Measurements from ENCODE around the gene ABCC11. TPM values are rescaled to one million over a fixed set of nuclear protein-coding genes. Genes with fewer than 3 reads are reported as not detected.

Gene ABCC11
- total and polyA plus RNA-seq, 2 of the 4 experiments (the other 2 are of a cell fraction): 0.09 to 0.18 TPM

DNA sequence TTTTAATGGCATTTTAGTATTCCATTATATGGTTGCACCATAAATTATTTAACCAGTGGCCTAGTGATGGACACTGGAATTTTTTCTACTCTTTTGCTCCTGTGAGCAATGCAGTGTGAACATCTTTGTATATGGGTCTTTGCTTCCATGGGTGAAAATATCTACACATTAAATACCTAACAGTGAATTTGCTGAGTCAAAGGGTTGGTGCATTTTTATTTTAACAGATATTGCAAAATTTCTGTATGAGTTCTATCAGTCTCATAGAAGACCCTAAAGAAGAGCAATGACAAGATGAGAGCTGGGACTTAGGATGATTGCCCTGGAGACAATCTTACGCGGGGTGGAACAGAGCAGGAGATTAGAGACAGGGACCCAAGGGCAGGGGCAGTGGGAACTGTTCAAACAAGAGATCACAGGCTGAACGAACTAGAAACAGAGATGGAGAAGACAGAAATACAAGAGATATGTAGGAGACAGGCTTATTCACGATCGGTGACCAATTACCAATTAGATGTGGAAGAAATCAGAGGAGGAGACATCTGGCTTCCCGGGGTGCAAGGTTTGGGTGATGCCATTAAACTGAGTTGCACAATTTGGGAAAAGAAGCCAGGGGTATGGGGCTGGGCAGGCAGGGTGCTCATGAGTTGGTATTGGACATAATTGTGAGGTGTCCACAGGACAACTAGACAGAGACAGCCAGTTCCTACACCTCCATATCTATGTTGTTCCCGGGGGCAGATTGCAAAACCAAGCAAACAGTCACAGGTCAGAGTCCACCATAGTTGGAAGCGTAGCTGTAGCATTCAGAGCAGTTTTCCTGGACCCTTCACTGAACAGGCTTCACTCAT lies 43.1 kb downstream of the ABCC11 start:
- in situ Hi-C loops (cut with MboI; ENCODE audit: low sequenced_read_pairs) (no loop called here), dilution Hi-C loops (cut with HindIII; ENCODE audit: low sequenced_read_pairs, unreplicated experiment) (no loop called here), intact Hi-C loops (cut with micrococcal nuclease) (no loop called here)
- BruUV-seq (replicated peaks): no TSS peak
- Histone ChIP-seq H3K4ac (ENCODE audit: low read depth, low read length) (no peak overlapping the region), H2AK9ac (replicated peaks; ENCODE audit: low read depth, low read length, poor library complexity) (no peak overlapping the region), H3K18ac (ENCODE audit: low read depth, low read length) (no peak overlapping the region), H3K4me3 (ENCODE audit: insufficient read depth, low read depth, low read length) (no peak overlapping the region), H3K79me1 (ENCODE audit: low read depth in 1 of 2, low read length in 2 of 2) (no peaks in the 10 kb centered on the region), H4K91ac (ENCODE audit: insufficient read depth, low read depth, low read length) (no peak overlapping the region), H3K36me3 (ENCODE audit: control insufficient read depth, insufficient read depth, low read length) (no peaks in the 10 kb centered on the region), H3K23ac (ENCODE audit: low read depth, low read length) (no peak overlapping the region), H3K9ac (ENCODE audit: low read depth, low read length) (no peak overlapping the region), H2BK5ac (ENCODE audit: low read depth, low read length, poor library complexity, severe bottlenecking) (no peak overlapping the region), H4K8ac (ENCODE audit: low read depth in 2 of 2, low read length in 2 of 2) (no peak overlapping the region), H2AK5ac (ENCODE audit: low read depth, low read length) (no peak overlapping the region), H3K9me3 (ENCODE audit: control insufficient read depth, insufficient read depth, low read length) (no peaks in the 10 kb centered on the region), H3K14ac (replicated peaks; ENCODE audit: low read depth, low read length) (no peak overlapping the region), H2BK20ac (ENCODE audit: low read depth, low read length) (no peak overlapping the region), H2BK15ac (ENCODE audit: low read depth, low read length) (no peak overlapping the region), H4K20me1 (ENCODE audit: insufficient read depth, low read length) (no peaks in the 10 kb centered on the region), H3K56ac (ENCODE audit: extremely low read depth, insufficient read depth, low read length) (no peak overlapping the region), H3K27me3 (ENCODE audit: control insufficient read depth, insufficient read depth, low read length) (peaks cover 24% of the 10 kb centered on the region), H2BK120ac (ENCODE audit: low read depth, low read length) (no peak overlapping the region), H2AFZ (replicated peaks; ENCODE audit: low read length, poor library complexity) (no peak overlapping the region), H3K27ac (ENCODE audit: insufficient read depth, low read length) (no peak overlapping the region), H4K5ac (ENCODE audit: low read depth, low read length) (no peak overlapping the region), H3K4me2 (ENCODE audit: low read depth, low read length) (no peak overlapping the region), H3K4me1 (ENCODE audit: control insufficient read depth, insufficient read depth, low read length) (no peaks in the 10 kb centered on the region), H3K9me1 (ENCODE audit: insufficient read depth, low read length) (0 out of 2 replicates have a peak, but pooled peaks cover 3% of the 10 kb centered on the region)
- POLR2A ChIA-PET (ENCODE audit: unreplicated experiment): interaction anchor here (0.5 kb wide), 1 partner anchor 817 kb away, joined by 4 read pairs; no protein-coding TSS in a partner anchor
- ATAC-seq (ENCODE audit: low read depth) (no peak), DNase-seq (no peak)
- TF ChIP-seq MAFK (IDR thresholded peaks at IDR 0.05; ENCODE audit: low read depth, low read length): no peak
- WGBS, 2 experiments (ENCODE audit: extremely low coverage in 2 of 2, insufficient read length in 1 of 2): 56% methylated on average over 1 of the region's 8 CpGs; no CpG with 5 or more reads in 1 of the 2 experiments
- CTCF ChIA-PET: no interaction called here

Data from IMR-90 (cell line).